Measurements from ENCODE around the gene PTPRR. TPM values are rescaled to one million over a fixed set of nuclear protein-coding genes. Genes with fewer than 3 reads are reported as not detected.

Gene PTPRR
- total and polyA plus RNA-seq, 9 donors = 0.15 to 1.5 (median 0.32) TPM; not detected in 1

GRCh38 chr12:70835948-70836347 lies 84.6 kb downstream of the PTPRR start:
- Histone ChIP-seq H3K36me3 (no peaks in the 10 kb centered on the region), H3K27ac (no peak overlapping the region), H3K4me3 (no peak overlapping the region), H3K9me3 (no peaks in the 10 kb centered on the region), H3K27me3 (no peaks in the 10 kb centered on the region), H3K4me1 (ENCODE audit: insufficient read depth) (no peaks in the 10 kb centered on the region)
- 74 to 75% (median 74%) methylated on average over 2 of the region's 2 CpGs for WGBS, 3 donors
- intact Hi-C loops (cut with DNase I) = no loop called here
- no peak for DNase-seq
- TF ChIP-seq CTCF (IDR thresholded peaks at IDR 0.05) (no peak), EP300 (IDR thresholded peaks at IDR 0.05) (no peak), POLR2A (IDR thresholded peaks at IDR 0.05) (no peak)

DNA sequence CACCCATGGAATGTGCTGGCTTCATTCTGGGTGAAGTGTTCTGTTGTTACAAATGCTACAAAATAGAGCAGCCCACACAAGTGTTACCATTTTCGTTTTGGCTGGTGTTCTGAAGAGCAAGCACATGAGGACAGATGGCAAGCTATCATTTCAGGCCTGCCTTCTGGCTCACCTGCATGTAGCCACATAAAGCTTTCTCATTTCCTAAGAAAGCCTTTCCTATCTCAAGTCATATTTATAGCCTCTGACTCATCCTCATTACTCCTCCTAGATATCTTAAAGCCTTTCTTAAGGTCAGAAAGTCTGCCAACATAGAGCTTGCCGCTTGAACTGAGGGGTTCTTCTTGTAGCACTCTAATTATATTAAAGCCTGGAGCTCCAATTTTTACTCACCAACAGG lies 89.0 kb downstream of the PTPRR start:
- no peak overlapping the region for H3K27ac ChIP-seq
- WGBS, 3 donors = 11 to 31% (median 22%) methylated on average over 2 of the region's 2 CpGs
- TF ChIP-seq EP300 (IDR thresholded peaks at IDR 0.05) = no peak
- TF ChIP-seq CTCF (IDR thresholded peaks at IDR 0.05) = no peak
- no peak for TF ChIP-seq POLR2A (IDR thresholded peaks at IDR 0.05)
- no peak overlapping the region for H3K4me3 ChIP-seq
- H3K36me3 ChIP-seq = no peaks in the 10 kb centered on the region
- DNase-seq = no peak
- H3K9me3 ChIP-seq = no peaks in the 10 kb centered on the region
- no peaks in the 10 kb centered on the region for H3K27me3 ChIP-seq
- intact Hi-C loops (cut with DNase I) = no loop called here
- H3K4me1 ChIP-seq (ENCODE audit: insufficient read depth) = no peaks in the 10 kb centered on the region

DNA sequence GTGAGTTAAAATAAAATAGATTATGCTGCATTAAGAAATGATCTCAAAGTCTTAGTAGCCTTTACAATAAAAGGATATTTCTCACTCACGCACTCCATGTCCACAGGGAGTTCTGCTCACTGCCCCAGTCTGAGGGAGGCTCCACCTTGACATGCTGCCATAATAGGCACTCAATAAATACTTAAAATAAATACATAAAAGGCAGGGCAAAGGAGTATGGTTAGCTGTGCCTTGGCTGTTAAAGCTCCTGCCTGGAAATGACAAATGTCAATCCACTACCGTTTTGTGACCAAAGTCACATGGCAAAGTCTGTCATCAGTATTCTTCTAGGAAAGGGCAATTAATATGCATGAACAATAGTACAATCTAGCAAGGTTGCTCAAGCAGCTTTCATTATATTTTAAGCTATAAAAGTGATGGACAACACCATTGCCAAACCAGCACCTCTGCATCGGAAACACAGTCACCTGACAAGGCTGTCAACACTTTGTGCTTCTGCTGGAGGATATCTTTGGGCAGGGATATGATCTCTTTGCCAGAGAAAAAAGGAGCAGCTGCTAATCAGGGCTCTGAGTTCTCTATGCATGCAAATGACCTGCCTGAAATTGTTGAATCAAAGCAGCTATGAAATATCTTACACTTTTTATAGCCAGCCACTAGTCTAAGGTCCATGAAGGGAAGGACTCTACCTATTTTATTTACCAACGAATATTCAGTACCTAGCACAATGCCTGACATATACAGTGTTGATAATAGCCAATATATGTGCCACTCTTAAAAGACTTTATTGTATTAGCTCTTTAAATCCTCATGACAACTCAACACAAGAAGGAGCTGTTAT lies 90.1 kb downstream of the PTPRR start:
- no peak for DNase-seq
- Histone ChIP-seq H3K4me1 (ENCODE audit: insufficient read depth) (no peaks in the 10 kb centered on the region), H3K27me3 (no peaks in the 10 kb centered on the region), H3K36me3 (no peaks in the 10 kb centered on the region), H3K9me3 (no peaks in the 10 kb centered on the region), H3K4me3 (no peak overlapping the region), H3K27ac (no peak overlapping the region)
- intact Hi-C loops (cut with DNase I) = no loop called here
- TF ChIP-seq EP300 (IDR thresholded peaks at IDR 0.05) = no peak
- TF ChIP-seq POLR2A (IDR thresholded peaks at IDR 0.05) = no peak
- no peak for TF ChIP-seq CTCF (IDR thresholded peaks at IDR 0.05)
- 77 to 89% (median 77%) methylated on average over 4 of the region's 4 CpGs for WGBS, 3 donors

DNA sequence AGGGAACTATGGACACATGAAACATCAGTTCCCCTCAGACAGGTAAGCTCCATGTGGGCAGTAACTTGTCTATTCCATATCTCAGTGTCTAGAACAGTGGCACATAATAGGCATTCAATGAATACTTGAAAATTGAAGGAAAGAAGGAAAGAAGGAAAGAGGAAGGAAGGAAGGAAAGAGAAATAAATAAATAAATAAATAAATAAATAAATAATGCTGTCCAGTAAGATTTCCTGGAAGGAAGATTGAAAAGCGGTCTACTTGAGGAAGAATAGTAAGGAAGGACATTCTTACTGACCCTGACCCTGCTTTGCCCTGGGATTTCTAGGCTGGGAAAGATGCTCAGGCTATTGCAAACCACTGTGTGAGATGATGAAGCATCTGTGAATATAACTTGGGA lies 91.5 kb downstream of the PTPRR start:
- no peaks in the 10 kb centered on the region for H3K4me1 ChIP-seq (ENCODE audit: insufficient read depth)
- no peak overlapping the region for H3K4me3 ChIP-seq
- 83 to 100% (median 99%) methylated on average over 1 of the region's 1 CpG for WGBS, 3 donors
- H3K36me3 ChIP-seq = no peaks in the 10 kb centered on the region
- no peaks in the 10 kb centered on the region for H3K27me3 ChIP-seq
- no peak overlapping the region for H3K27ac ChIP-seq
- no peaks in the 10 kb centered on the region for H3K9me3 ChIP-seq
- intact Hi-C loops (cut with DNase I) = no loop called here
- TF ChIP-seq CTCF (IDR thresholded peaks at IDR 0.05) (no peak), POLR2A (IDR thresholded peaks at IDR 0.05) (no peak), EP300 (IDR thresholded peaks at IDR 0.05) (no peak)
- DNase-seq = no peak

Data from ovary (tissue), 9 donors.